NCI-H446 treated with DMSO at 0.1 percent for 48 hours (cell line): ENCODE data around the gene CCND2.
A peak's percentile ranks its signal among the peaks of the same experiment; 100 is the strongest.

ENCODE experiments used
- DNase-seq: peaks from one replicate; lab custom pipeline; 2025; lab: John Stamatoyannopoulos, UW

CCND2 gene

GRCh38 chr12:4276524-4277204, 3.1 kb downstream of the CCND2 start:
- peak; percentile 83 for DNase-seq

- no peak for DNase-seq
Observed at GRCh38 chr12:4277205-4277543, 3.6 kb downstream of the CCND2 start.

GRCh38 chr12:4277857-4278256, 4.3 kb downstream of the CCND2 start:
- no peak for DNase-seq

- DNase-seq = peak; percentile 27
Observed at GRCh38 chr12:4278329-4279197, 5.0 kb downstream of the CCND2 start.

GRCh38 chr12:4279198-4279690, 5.7 kb downstream of the CCND2 start:
- DNase-seq = no peak

GRCh38 chr12:4280351-4281163, 7.0 kb downstream of the CCND2 start:
- no peak for DNase-seq

- DNase-seq = no peak
Observed at GRCh38 chr12:4281173-4281654, 7.7 kb downstream of the CCND2 start.

- no peak for DNase-seq
Observed at GRCh38 chr12:4282103-4282891, 8.7 kb downstream of the CCND2 start.

GRCh38 chr12:4282892-4283511, 9.4 kb downstream of the CCND2 start:
- DNase-seq = no peak

GRCh38 chr12:4283512-4284255, 10.1 kb downstream of the CCND2 start:
- no peak for DNase-seq

- DNase-seq = no peak
Observed at GRCh38 chr12:4284306-4284705, 10.7 kb downstream of the CCND2 start.

GRCh38 chr12:4285070-4285469, 11.5 kb downstream of the CCND2 start:
- DNase-seq = no peak

- no peak for DNase-seq
Observed at GRCh38 chr12:4286228-4286627, 12.7 kb downstream of the CCND2 start.

GRCh38 chr12:4286771-4287317, 13.3 kb downstream of the CCND2 start:
- no peak for DNase-seq

GRCh38 chr12:4287325-4288211, 14.0 kb downstream of the CCND2 start:
- no peak for DNase-seq

GRCh38 chr12:4288296-4289131, 15.0 kb downstream of the CCND2 start:
- no peak for DNase-seq

GRCh38 chr12:4289231-4289878, 15.8 kb downstream of the CCND2 start:
- no peak for DNase-seq
